HCT116 (cell line): ENCODE results near the gene TMEM238. TPM values are rescaled to one million over a fixed set of nuclear protein-coding genes. Genes with fewer than 3 reads are reported as not detected.
"Not testable (repeated sequence)": the region's sequence is repeated elsewhere in the genome, so short reads cannot be mapped to it uniquely, and the experiment has no call there.

ENCODE experiments used
- ATAC-seq: fragments of 200-7000 bp; cut with Tn5 transposase; 2 replicates; pipeline ENCODE4 v1.9.1; 2020; ENCODE audit warnings: mild to moderate bottlenecking, moderate library complexity
- BruUV-seq: library from RNA; stranded (reverse); fragments of 400-500 nt; replicated peaks from 2 replicates; lab custom pipeline; 2021; lab: Mats Ljungman, UMichigan
- CTCF ChIA-PET: fragments of 300-600 bp; sonication (Branson Sonifier 250); formaldehyde crosslinking; loops from one replicate; lab custom pipeline; 2021; ENCODE audit warnings: antibody characterized with exemption; lab: Charles Lee
- POLR2A ChIA-PET: fragments of 300-600, 350-600 bp; sonication (Branson Sonifier 250); formaldehyde crosslinking; loops from one replicate; lab custom pipeline; 2021; ENCODE audit warnings: antibody characterized with exemption; lab: Charles Lee
- RAD21 ChIA-PET, 2 experiments: fragments of 300-600 bp; sonication (Branson Sonifier 250); formaldehyde crosslinking; loops; one replicate each; lab custom pipeline; 2023; ENCODE audit warnings: low total read pairs in 2 of 2; ENCODE audit not compliant: uncharacterized antibody in 2 of 2, unreplicated experiment in 2 of 2, low non-redundant PET in 1 of 2; lab: Charles Lee
- DNase-seq: peaks from one replicate; pipeline ENCODE4 v3.0.0-alpha.2; 2010; ENCODE audit warnings: low read depth, low spot score
- H2AFZ ChIP-seq: fragments of 200-600 bp; shearing (Covaris generic), sonication (generic); 2 replicates; pipeline ENCODE4 v1.6.1; 2017; ENCODE audit warnings: low read depth, mixed run types, mixed read lengths, antibody characterized with exemption, low read length; ENCODE audit not compliant: poor library complexity, severe bottlenecking
- H3K27ac ChIP-seq: 2 replicates; pipeline ENCODE4 v1.5.1; 2012; ENCODE audit warnings: low read depth, low read length
- H3K27me3 ChIP-seq: fragments of 200-600 bp; sonication (generic); 2 replicates; pipeline ENCODE4 v1.6.1; 2016; ENCODE audit warnings: mixed run types, low read length, mixed read lengths; ENCODE audit not compliant: insufficient read depth
- H3K36me3 ChIP-seq, 2 experiments: fragments of 200-500 bp in 1 of 2; fragments of 200-600 bp in 1 of 2; sonication (Bioruptor generic) in 1 of 2; sonication (generic) in 1 of 2; 2 replicates each; pipeline versions ENCODE4 v1.5.1 to v1.6.1; 2014 to 2016; ENCODE audit warnings: low read length in 2 of 2, inconsistent platforms in 1 of 2, mixed read lengths in 1 of 2, mixed run types in 1 of 2; ENCODE audit not compliant: insufficient read depth in 2 of 2, control insufficient read depth in 1 of 2
- H3K4me1 ChIP-seq, 2 experiments: fragments of 200-600 bp in 1 of 2; sonication (generic) in 1 of 2; 2 replicates each; pipeline versions ENCODE4 v1.5.1 to v1.6.1; 2012 to 2017; ENCODE audit warnings: low read length in 2 of 2, inconsistent platforms in 1 of 2, mild to moderate bottlenecking in 1 of 2, mixed read lengths in 1 of 2, mixed run types in 1 of 2, moderate library complexity in 1 of 2; ENCODE audit not compliant: insufficient read depth in 2 of 2, control insufficient read depth in 1 of 2
- H3K4me2 ChIP-seq: fragments of 200-600 bp; sonication (generic); 2 replicates; pipeline ENCODE4 v1.6.1; 2017; ENCODE audit warnings: mixed run types, low read length, mixed read lengths
- H3K4me3 ChIP-seq, 2 experiments: fragments of 200-600 bp in 1 of 2; sonication (generic) in 1 of 2; replicated peaks in 1 of 2; 2 replicates each; pipeline ENCODE4 v1.5.1; 2011 to 2016; ENCODE audit warnings: low read length in 2 of 2, control low read depth in 1 of 2, low read depth in 1 of 2, mild to moderate bottlenecking in 1 of 2, mixed read lengths in 1 of 2, mixed run types in 1 of 2
- H3K79me2 ChIP-seq: fragments of 200-600 bp; sonication (generic); 2 replicates; pipeline ENCODE4 v1.6.1; 2017; ENCODE audit warnings: mild to moderate bottlenecking, mixed run types, low read length, moderate library complexity, mixed read lengths; ENCODE audit not compliant: insufficient read depth
- H3K9ac ChIP-seq: fragments of 200-600 bp; sonication (generic); 2 replicates; pipeline ENCODE4 v1.6.1; 2016; ENCODE audit warnings: low read length, mixed read lengths
- H3K9me2 ChIP-seq: fragments of 200-600 bp; sonication (generic), shearing (Covaris generic); 2 replicates; pipeline ENCODE4 v1.6.1; 2017; ENCODE audit warnings: mixed run types, mild to moderate bottlenecking, moderate library complexity; ENCODE audit not compliant: insufficient read depth
- H3K9me3 ChIP-seq, 2 experiments: fragments of 200-500 bp in 1 of 2; fragments of 200-600 bp in 1 of 2; sonication (Bioruptor generic) in 1 of 2; sonication (generic) in 1 of 2; 2 replicates each; pipeline ENCODE4 v1.6.1; 2014 to 2017; ENCODE audit warnings: low read length in 2 of 2, mixed read lengths in 2 of 2, inconsistent platforms in 1 of 2, low read depth in 1 of 2, mild to moderate bottlenecking in 1 of 2, mixed run types in 1 of 2, moderate library complexity in 1 of 2; ENCODE audit not compliant: control insufficient read depth in 1 of 2, insufficient read depth in 1 of 2
- H4K20me1 ChIP-seq: fragments of 200-600 bp; sonication (generic), shearing (Covaris generic); 2 replicates; pipeline ENCODE4 v1.6.1; 2017; ENCODE audit warnings: mixed run types, mild to moderate bottlenecking, moderate library complexity; ENCODE audit not compliant: insufficient read depth
- CBX3 ChIP-seq: IDR thresholded peaks from 2 replicates; pipeline ENCODE4 v1.6.1; 2012; ENCODE audit warnings: low read depth
- EGR1 ChIP-seq: IDR thresholded peaks from 2 replicates; pipeline ENCODE4 v1.6.1; 2012; ENCODE audit warnings: low read depth
- FOSL1 ChIP-seq: IDR thresholded peaks from 2 replicates; pipeline ENCODE4 v1.6.1; 2012; ENCODE audit warnings: low read depth
- POLR2A ChIP-seq: IDR thresholded peaks from 2 replicates; pipeline ENCODE4 v1.7.0; 2011; ENCODE audit warnings: borderline replicate concordance; ENCODE audit not compliant: insufficient read depth, insufficient read length; ENCODE audit errors: extremely low read depth
- RAD21 ChIP-seq: IDR thresholded peaks from 2 replicates; pipeline ENCODE4 v1.6.1; 2012; ENCODE audit warnings: low read depth, mild to moderate bottlenecking
- REST ChIP-seq: IDR thresholded peaks from 2 replicates; pipeline ENCODE4 v1.6.1; 2012; ENCODE audit warnings: low read depth
- SP1 ChIP-seq: IDR thresholded peaks from 2 replicates; pipeline ENCODE4 v1.6.1; 2012; ENCODE audit warnings: low read depth
- TCF7L2 ChIP-seq: IDR thresholded peaks from 2 replicates; pipeline ENCODE4 v1.7.0; 2011; ENCODE audit warnings: borderline replicate concordance, inconsistent platforms; ENCODE audit not compliant: insufficient read depth, insufficient read length; ENCODE audit errors: extremely low read depth
- YY1 ChIP-seq: IDR thresholded peaks from 2 replicates; pipeline ENCODE4 v1.6.1; 2011; ENCODE audit warnings: low read length, low read depth, moderate library complexity, mild to moderate bottlenecking; ENCODE audit not compliant: insufficient replicate concordance; ENCODE audit errors: extremely low read depth
- intact Hi-C: fragments of 100-400 bp; cut with micrococcal nuclease; formaldehyde crosslinking; loops from 2 replicates; pipeline ENCODE4 v1.10.0; 2022
- total RNA-seq: library from RNA; stranded (reverse); gene quantifications from one replicate; pipeline ENCODE4 v1.2.1, GENCODE V29; 2021; ENCODE audit not compliant: unreplicated experiment
- TF ChIP-seq, protein P1 (sequence below): IDR thresholded peaks from 2 replicates; pipeline ENCODE4 v1.6.1; 2012
- TF ChIP-seq, protein P2 (sequence below): IDR thresholded peaks from 2 replicates; pipeline ENCODE4 v1.6.1; 2011; ENCODE audit warnings: mild to moderate bottlenecking, low read length, moderate library complexity; ENCODE audit not compliant: insufficient replicate concordance; ENCODE audit errors: extremely low read depth
- TF ChIP-seq, protein P3 (sequence below): IDR thresholded peaks from 2 replicates; pipeline ENCODE4 v1.6.1; 2012

The TMEM238 gene
- total RNA-seq, 1 experiment from 2014 or later = 21.0 TPM

DNA sequence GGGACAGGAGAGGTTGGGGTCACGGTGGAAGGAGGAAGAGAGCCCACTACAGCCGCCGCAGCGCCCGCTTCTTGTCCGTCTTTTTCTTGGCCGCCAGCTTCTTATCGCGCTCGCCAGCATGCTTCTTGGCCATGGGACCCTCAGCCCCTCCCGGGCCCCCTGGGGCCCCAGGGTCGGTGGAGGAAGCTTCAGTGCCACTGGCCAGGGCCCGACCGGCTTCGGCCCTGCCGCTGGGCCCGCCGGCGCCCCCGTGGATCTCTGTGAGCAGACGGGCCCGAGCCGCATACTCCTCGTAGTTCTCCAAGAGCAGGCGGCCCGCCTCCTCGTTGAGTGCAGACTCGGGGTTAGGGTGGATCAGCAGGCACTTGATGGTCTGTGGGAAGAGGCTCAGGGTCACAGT lies 17.3 kb upstream of the TMEM238 start:
- H2AFZ ChIP-seq, H3K4me2 ChIP-seq, RAD21 ChIA-PET, intact Hi-C loops, BruUV-seq, H3K27me3 ChIP-seq, DNase-seq, H3K9me2 ChIP-seq, H3K9me3 ChIP-seq, H3K4me3 ChIP-seq, H3K9ac ChIP-seq, H3K27ac ChIP-seq, ATAC-seq, CTCF ChIA-PET: not testable (repeated sequence)
- Histone ChIP-seq H3K4me1 (peaks cover 6 to 11% of the 10 kb centered on the region in 2 experiments), H3K36me3 (peaks cover 41 to 49% of the 10 kb centered on the region in 2 experiments), H3K79me2 (peaks cover 43% of the 10 kb centered on the region), H4K20me1 (peaks cover 23% of the 10 kb centered on the region; the same call in 1 of the 2 replicates)
- POLR2A ChIA-PET = interaction anchor here (0.5 kb wide), 1 partner anchor 242 kb away, joined by 4 read pairs; no protein-coding TSS in a partner anchor

DNA sequence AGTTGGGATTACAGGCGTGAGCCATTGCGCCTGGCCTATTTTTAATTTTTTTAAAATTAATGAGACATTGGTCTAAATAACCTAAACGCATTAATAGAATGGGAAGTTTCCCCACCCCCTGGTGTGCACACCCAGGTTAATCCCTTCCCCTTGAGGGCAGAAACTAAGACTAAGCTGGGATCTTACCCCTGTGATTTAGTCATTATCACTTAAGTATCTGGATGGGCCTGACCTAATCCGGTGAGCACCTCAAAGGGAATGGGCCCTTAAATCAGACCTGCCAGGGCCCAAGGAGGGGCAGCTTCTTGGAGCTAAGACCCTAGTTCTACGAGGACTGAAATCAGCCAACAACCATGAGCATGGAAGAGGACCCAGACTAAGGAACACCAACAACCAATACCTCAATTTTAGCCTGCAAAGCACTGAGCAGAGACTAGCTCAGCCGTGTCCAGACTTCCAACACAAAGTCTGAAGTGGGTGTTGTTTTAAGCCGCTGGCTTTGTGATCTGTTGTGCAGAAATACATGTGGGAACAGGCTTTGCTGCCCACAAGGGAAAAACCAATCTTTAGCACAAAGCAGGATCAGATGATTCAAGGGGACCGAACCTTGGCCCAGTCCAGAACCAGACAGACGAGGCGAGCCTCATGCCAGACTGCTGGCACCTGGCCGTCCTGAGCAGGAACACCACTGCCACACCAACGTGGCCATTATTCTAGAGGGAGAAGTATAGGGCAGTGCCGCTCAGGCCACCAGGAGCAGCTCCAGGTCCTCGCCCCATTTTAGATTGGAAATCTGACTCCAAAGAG lies 16.4 kb upstream of the TMEM238 start:
- H3K4me2 ChIP-seq = no peak overlapping the region
- BruUV-seq = no TSS peak
- no peaks in the 10 kb centered on the region for H3K9me2 ChIP-seq
- H3K9ac ChIP-seq = no peak overlapping the region
- DNase-seq = no peak
- no peak overlapping the region for H3K4me3 ChIP-seq
- ChIA-PET POLR2A (interaction anchor here (2.2 kb wide), 1 partner anchor 10 kb away, joined by 15 read pairs; no protein-coding TSS in a partner anchor), CTCF (interaction anchor here (1.3 kb wide), 1 partner anchor 104 kb away, joined by 4 read pairs; no protein-coding TSS in a partner anchor), RAD21 (no interaction called here)
- H3K79me2 ChIP-seq = peaks cover 34% of the 10 kb centered on the region
- peak; percentile 35 for ATAC-seq
- TF ChIP-seq, protein P1, sequence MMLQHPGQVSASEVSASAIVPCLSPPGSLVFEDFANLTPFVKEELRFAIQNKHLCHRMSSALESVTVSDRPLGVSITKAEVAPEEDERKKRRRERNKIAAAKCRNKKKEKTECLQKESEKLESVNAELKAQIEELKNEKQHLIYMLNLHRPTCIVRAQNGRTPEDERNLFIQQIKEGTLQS = no peak
- TF ChIP-seq, protein P2, sequence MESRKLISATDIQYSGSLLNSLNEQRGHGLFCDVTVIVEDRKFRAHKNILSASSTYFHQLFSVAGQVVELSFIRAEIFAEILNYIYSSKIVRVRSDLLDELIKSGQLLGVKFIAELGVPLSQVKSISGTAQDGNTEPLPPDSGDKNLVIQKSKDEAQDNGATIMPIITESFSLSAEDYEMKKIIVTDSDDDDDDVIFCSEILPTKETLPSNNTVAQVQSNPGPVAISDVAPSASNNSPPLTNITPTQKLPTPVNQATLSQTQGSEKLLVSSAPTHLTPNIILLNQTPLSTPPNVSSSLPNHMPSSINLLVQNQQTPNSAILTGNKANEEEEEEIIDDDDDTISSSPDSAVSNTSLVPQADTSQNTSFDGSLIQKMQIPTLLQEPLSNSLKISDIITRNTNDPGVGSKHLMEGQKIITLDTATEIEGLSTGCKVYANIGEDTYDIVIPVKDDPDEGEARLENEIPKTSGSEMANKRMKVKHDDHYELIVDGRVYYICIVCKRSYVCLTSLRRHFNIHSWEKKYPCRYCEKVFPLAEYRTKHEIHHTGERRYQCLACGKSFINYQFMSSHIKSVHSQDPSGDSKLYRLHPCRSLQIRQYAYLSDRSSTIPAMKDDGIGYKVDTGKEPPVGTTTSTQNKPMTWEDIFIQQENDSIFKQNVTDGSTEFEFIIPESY = no peak
- TF ChIP-seq SP1 = no peak
- no peak for TF ChIP-seq TCF7L2
- TF ChIP-seq REST = no peak
- TF ChIP-seq, protein P3, sequence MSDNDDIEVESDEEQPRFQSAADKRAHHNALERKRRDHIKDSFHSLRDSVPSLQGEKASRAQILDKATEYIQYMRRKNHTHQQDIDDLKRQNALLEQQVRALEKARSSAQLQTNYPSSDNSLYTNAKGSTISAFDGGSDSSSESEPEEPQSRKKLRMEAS = no peak
- TF ChIP-seq FOSL1 = no peak
- TF ChIP-seq YY1 = no peak
- no peak for TF ChIP-seq RAD21
- no peak for TF ChIP-seq CBX3
- no peak for TF ChIP-seq EGR1
- TF ChIP-seq POLR2A = no peak
- H3K36me3 ChIP-seq = peaks cover 34 to 40% of the 10 kb centered on the region in 2 experiments
- H4K20me1 ChIP-seq = peaks cover 17% of the 10 kb centered on the region; the same call in 1 of the 2 replicates
- peaks cover 0 to 2% of the 10 kb centered on the region in 2 experiments; a peak in 2 of 4 replicates for H3K4me1 ChIP-seq
- H2AFZ ChIP-seq = no peak overlapping the region
- H3K27me3 ChIP-seq = no peaks in the 10 kb centered on the region
- H3K9me3 ChIP-seq = no peaks in the 10 kb centered on the region
- intact Hi-C loops = no loop called here
- H3K27ac ChIP-seq = peak overlapping the region; percentile 12; the same call in 1 of the 2 replicates
